Posterior vena cava (tissue), 2 donors: Measurements from ENCODE around the gene AGBL3. TPM values are rescaled to one million over a fixed set of nuclear protein-coding genes. Genes with fewer than 3 reads are reported as not detected.
"Not testable (repeated sequence)": the region's sequence is repeated elsewhere in the genome, so short reads cannot be mapped to it uniquely, and the experiment has no call there.

ENCODE experiments used
- DNase-seq: peaks from one replicate; pipeline ENCODE4 v3.0.0-alpha.2; 2020; ENCODE audit warnings: low spot score
- intact Hi-C, 2 donors: fragments of 100-400 bp; cut with DNase I; formaldehyde crosslinking; loops; one replicate each; pipeline versions ENCODE4 v1.14.1 to v1.14.2; 2022 to 2023
- total RNA-seq, 2 donors: library from RNA; stranded (reverse); fragmentation: NEBNext Ultra II Directional; extraction: Animal tissue kit (Norgen Biotek cat#: 25700); gene quantifications; one replicate each; pipeline ENCODE4 v1.2.1, GENCODE V29; 2021
- donor health status: DM: yes; HTN: yes; CAD: no.
- donor health status: DM: yes; HTN: yes; CAD: no.

The AGBL3 gene
- total RNA-seq, 2 donors from 2014 or later: 4.3 to 5.6 TPM

DNA sequence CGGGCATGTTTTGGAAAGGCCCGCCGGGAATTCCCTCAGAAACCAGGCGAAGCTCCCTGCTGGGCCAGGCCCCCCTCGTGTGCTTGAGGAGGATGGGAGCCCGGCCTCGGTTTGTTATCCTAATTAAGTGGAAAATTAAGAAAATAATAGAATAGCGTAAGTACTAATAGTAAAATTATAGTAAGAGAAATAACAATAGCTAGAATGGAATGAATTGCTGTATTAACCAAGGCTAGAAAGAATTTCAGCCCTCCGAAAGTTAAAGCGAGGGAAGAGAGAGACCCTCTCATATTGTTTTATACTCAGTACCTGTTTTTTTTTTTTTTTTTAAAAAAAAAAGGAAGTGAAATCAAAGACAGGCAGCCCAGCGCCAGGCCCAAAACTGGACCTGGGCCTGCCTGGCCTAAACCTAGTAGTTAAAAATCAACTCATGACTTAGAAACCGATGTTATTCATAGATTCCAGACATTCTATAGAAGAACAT is 184.7 kb downstream of the AGBL3 start:
- DNase-seq, intact Hi-C loops: not testable (repeated sequence)

DNA sequence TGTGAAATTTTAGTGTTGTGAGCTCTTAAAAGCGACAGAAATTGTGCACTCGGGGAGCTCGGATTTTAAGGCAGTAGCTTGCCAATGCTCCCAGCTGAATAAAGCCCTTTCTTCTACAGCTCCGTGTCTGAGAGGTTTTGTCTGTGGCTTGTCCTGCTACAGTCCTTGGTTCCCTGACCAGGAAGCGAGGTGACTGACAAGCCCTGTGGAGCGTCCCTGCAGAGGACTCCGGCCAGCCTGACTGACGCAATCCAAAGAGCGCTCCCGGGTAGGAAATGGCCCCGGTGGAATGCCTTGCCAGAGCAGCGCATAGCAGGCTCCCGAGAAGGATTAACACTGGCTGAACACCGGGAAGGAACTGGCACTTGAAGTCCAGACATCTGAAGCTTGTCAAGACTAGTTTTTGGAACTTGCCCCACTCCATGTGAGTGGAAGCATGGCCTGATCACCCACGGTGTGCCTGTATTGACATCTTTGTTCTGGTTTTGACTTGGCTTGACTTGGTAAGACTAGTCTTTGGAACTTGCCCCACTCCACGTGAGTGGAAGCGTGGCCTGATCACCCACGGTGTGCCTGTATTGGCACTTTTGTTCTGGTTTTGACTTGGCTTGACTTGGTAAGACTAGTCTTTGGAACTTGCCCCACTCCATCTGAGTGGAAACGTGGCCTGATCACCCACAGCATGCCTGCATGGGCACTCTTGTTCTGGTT is 185.4 kb downstream of the AGBL3 start:
- DNase-seq, intact Hi-C loops: not testable (repeated sequence)

DNA sequence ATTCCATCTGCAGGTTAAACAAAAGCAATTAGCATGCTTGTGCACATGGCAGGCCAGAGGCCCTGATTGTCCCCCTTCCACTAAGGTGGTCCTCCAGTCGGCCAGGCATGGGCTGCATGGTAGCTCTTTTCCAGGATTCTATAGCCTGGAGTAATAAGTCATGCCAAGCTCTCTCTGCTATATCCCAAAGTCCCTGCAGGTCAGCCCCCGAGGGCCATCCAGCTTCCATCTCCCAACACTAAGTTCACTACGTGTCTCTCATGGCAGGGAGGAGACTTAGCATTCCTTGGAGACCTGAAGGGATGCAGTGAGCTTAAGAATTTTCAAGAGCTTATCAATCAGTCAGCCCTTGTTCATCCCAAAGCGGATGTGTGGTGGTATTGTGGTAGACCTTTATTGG is 187.6 kb downstream of the AGBL3 start:
- intact Hi-C loops, DNase-seq: not testable (repeated sequence)

DNA sequence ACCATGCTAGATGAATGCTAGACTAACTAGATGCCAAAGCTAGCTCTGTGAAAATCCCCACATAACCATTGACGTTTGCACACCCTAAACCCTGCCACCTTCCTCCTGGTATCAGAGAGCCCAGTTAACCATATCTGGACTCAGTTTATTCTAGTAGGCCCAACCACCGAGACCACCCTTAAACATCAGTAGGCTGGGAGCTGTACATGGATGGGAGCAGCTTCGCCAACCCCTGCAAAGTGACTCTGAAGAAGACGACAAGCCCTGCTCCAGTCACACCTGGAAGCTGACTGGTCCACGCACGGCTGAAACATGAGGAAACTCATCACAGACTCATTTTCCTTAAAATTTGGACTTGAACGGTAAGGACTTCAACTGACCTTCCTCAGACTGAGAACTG is 188.6 kb downstream of the AGBL3 start:
- no peak for DNase-seq
- intact Hi-C loops: no loop called here

DNA sequence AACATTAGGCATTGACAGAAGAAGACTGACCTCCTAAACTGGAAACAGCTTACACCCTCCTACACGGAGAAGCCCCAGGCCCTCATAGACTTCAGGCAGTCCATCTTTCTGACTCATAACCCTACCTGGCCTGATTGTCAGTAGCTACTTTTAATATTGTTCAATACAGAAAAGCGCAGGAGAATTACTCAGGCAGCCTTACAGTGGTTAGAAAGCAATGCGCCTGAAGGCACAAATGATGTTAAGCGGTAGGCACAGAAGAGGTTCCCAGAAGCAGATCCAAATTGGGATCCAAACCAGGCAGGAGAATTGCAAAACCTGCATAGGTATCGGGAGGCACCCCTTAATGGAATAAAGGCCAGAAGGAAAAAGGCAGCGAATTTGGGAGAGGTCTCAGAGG is 189.6 kb downstream of the AGBL3 start:
- DNase-seq: no peak
- intact Hi-C loops: no loop called here

DNA sequence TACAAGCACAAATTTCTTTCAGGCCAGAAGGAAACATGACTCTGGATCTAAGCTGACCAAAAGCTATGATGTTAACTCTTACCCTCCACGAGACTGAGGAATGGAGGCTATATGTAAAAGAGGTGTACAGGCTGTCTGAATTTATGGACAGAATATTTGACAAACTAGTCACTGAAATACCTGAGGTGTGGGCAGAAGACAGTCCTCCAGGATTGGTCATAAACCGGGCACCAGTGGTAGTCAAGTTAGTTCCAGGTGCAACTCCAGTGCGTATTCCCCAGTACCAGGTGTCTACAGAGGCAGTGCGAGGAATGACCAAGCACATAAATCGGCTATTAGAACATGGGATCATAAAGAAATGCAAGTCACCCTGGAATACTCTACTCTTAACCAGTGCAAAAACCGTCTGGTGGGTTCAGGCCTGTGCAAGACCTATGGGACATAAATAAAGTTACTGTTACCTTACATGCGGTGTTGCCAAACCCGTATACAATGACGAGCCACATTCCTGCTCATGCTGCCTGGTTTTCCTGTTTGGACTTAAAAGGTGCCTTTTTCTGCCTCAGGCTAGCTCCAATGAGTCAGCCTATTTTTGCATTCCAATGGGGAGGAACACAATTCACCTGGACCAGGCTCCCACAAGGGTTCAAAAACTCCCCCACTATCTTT is 190.9 kb downstream of the AGBL3 start:
- DNase-seq: no peak
- intact Hi-C loops: no loop called here

DNA sequence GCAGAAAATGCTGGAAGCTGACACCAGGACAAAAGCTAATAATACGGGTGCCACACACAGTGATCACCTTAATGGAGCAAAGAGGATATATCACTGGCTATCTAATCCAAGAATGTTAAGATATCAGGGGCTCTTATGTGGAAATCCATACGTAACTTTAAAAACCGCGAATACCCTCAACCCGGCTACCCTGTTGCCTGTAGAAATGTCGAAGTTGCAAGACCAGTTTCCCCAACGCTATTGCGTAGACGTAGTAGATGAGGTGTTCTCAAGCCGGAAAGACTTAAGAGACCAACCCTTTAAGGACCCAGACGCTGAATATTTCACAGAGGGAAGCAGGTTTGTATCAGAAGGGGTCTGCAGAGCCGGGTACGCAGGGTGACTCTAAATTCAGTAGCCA is 192.1 kb downstream of the AGBL3 start:
- intact Hi-C loops: no loop called here
- DNase-seq: no peak

DNA sequence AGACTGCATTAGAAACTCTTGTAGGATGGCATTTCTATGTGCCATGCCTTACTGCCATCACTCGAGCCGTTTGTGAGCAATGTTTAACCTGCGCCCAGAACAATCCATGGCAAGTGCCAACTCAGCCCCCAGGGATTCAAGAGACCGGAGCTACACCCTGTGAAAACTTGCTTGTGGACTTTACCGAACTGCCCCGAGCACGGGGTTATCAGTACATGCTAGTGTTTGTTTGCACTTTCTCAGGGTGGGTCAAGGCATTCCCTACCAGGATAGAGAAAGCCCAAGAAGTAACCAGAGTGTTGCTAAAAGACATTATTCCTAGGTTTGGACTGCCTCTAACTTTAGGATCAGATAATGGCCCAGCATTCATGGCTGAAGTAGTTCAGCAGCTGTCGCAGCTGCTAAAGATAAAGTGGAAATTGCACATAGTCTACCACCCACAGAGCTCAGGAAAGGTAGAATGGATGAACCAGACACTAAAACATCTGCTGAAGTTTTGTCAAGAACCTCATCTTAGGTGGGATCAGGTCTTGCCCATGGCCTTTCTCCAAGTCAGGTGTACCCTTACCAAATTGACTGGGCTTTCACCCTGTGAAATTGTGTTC is 193.1 kb downstream of the AGBL3 start:
- DNase-seq: no peak
- intact Hi-C loops: no loop called here

DNA sequence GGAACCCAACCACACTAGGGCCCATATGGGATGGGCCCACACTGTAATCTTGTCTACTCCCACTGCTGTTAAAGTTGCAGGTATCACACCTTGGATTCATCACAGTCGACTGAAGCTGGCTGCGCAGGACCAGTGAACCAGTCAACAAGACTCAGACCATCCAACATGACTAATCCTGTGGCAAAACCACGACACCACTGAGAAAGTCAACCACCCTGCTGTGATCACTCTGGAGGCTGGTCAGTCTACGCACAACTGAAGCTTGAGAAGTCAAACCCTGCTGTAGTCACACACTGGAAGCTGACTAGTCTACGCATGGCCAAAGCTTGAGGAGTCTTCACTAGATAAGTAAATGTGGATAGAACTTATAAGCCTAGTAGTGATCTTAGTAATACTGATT is 193.8 kb downstream of the AGBL3 start:
- intact Hi-C loops: loop anchor here in 1 of 2 donors (10.0 kb wide), 1 partner anchor 505 kb away; no protein-coding TSS in a partner anchor
- DNase-seq: no peak

DNA sequence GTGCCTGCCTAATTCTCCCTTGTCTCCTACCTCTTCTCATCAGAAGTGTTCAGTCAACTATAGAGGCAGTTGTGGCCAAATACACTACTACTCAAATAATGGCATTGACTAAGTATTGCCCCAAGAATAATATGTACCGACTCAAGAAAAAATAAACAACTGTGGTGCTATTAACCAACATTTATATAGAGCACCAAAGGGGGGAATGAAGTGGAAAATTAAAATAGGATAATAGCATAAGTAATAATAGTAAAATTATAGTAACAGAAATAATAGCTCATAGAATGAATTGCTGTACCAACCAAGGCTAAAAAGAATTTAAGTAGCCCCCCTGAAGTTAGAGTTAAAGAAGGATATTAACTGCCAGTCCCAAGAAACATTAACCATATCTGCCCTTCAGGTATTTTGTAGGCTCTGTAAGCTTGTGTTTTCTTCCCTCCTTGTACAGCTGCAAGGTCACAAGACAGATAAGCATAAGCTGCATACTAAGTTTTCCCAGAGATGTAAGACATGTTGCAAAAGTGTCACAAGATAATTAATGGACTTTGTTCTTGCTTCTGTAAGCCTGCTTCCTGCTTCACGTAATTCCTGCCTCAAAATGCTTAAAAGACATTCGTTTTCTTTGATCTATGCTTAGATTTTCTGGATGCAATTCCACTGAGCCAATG is 195.1 kb downstream of the AGBL3 start:
- intact Hi-C loops: loop anchor here in 1 of 2 donors (10.0 kb wide), 1 partner anchor 507 kb away; no protein-coding TSS in a partner anchor
- DNase-seq: no peak

DNA sequence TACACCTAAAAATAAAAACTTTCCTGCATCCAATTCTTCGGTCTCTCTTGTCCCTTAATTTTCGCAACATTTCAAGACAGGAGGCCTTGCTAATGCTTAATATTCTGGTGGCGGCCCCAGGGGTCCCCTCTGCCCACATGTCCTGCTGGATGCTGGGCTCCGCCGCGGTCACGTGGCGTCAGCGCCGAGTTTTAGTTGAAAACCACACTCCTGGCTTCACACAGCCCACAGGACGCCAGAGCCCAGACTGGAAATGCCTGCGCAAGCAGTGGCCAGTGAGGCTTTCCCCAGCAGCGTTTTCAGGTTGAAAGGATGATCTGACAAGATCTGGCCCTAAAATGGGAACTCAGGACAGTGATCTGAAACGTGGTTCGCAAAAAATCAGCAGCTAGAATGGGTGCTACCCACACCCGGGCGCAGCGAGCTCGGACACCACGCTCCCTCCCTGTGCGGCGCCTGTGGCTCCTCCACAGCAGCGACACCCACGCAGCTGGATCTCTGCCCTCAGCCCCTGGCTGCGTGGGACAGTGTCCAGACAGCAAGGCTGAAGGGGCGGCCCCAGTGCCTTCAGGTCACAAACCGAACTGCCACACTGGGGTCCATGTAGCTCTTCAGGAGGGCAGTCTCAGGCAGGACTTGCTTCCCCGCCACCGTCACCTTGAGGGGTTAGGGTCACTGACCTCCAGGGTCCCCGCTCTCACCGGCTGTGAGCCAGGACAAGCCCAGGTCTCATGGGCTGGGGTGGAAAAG is 195.8 kb downstream of the AGBL3 start:
- intact Hi-C loops: loop anchor here in 1 of 2 donors (10.0 kb wide), 1 partner anchor 507 kb away; no protein-coding TSS in a partner anchor
- DNase-seq: no peak

DNA sequence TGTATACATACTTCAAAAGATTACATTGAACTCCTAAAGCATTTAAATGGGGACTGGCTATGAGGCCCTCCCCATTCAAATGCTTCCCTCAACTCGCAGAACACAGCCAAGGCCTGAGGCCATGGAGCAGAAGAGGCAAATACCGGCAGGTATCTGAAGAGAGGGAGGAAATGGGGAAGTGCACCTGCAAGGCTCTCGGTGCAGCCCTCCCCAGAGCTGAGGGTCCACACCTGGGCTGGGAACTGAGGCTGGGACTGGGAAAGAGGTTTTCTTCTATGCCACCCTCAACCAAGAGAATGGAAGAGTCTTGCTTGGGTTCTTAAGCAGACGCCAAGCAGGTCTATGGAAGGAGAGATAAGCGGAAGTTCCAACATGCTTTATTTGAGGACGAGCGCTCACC is 197.2 kb downstream of the AGBL3 start:
- no peak for DNase-seq
- intact Hi-C loops: loop anchor here in 1 of 2 donors (10.0 kb wide), 1 partner anchor 509 kb away; no protein-coding TSS in a partner anchor

DNA sequence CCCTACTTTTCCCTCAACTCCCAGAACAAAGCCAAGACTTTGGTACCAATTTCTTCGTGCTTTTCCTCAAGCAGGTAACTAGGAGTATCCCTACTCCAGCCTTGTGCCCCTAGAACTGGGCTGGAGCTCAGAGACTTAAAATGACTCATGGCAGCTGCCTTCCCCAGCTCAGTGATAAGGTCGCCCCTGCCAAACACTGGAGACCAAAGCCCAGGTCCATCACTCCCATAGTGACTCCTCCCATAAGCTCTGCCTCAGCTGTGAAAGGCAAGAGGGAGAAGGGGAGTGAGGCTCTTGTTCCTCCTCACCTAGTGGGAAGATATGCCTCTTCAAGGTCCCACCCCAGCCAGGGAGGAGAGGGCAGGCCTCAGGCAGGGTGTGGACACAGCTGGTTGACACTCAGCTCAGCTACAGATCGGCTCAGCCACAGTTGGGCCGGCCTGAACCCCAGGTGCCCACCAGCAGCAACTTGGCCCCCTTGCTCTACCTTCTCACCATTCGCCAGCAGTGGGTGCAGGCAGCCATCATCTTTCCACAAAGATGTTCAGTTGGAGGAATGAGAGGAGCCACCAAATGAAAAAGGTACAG is 198.0 kb downstream of the AGBL3 start:
- intact Hi-C loops: loop anchor here in 1 of 2 donors (10.0 kb wide), 1 partner anchor 510 kb away; no protein-coding TSS in a partner anchor
- no peak for DNase-seq

Other genes with a start within 250 kb of the AGBL3 start
- 1,000 to 10,000 TPM; 1,459 to 1,514 TPM for gene CALD1, start 206.9 kb upstream of the AGBL3 start, total RNA-seq
- gene TMEM140, start 161.6 kb downstream of the AGBL3 start, total RNA-seq: 10 to 100 TPM in 1 of 2 donors, 1 to 10 TPM in 1; 8.8 to 12.2 TPM
- 10 to 100 TPM; 26.8 to 31.7 TPM for gene CYREN, start 184.2 kb downstream of the AGBL3 start, total RNA-seq
- 10 to 100 TPM in 1 of 2 donors, 1 to 10 TPM in 1; 9.2 to 11.3 TPM for gene WDR91, start 225.0 kb downstream of the AGBL3 start, total RNA-seq
- not detected for gene STRA8, start 247.3 kb downstream of the AGBL3 start, total RNA-seq